T-helper 1 cell treated with Interleukin-12 subunit alpha and Interleukin-12 subunit beta and Interleukin-4 antibody, amounts not matched to agents 30 μg/mL and 1 μg/mL, for 36 hours (primary cell): Measurements from ENCODE around the gene TPD52L1.

Experiments used
- H3K27ac Mint-ChIP-seq: one replicate; pipeline ENCODE4 v1.8.0; 2021; ENCODE audit warnings: mild to moderate bottlenecking, mixed read lengths
- H3K27me3 Mint-ChIP-seq: one replicate; pipeline ENCODE4 v1.8.0; 2021; ENCODE audit warnings: low read depth, mixed read lengths
- H3K36me3 Mint-ChIP-seq: one replicate; pipeline ENCODE4 v1.8.0; 2021; ENCODE audit warnings: low read depth, mixed read lengths
- H3K4me1 Mint-ChIP-seq: one replicate; pipeline ENCODE4 v1.8.0; 2021; ENCODE audit warnings: low read depth, mixed read lengths
- H3K4me3 Mint-ChIP-seq: one replicate; pipeline ENCODE4 v1.8.0; 2021; ENCODE audit warnings: mild to moderate bottlenecking, moderate library complexity, mixed read lengths
- H3K9me3 Mint-ChIP-seq: one replicate; pipeline ENCODE4 v1.8.0; 2021; ENCODE audit warnings: mixed read lengths

The TPD52L1 gene

DNA sequence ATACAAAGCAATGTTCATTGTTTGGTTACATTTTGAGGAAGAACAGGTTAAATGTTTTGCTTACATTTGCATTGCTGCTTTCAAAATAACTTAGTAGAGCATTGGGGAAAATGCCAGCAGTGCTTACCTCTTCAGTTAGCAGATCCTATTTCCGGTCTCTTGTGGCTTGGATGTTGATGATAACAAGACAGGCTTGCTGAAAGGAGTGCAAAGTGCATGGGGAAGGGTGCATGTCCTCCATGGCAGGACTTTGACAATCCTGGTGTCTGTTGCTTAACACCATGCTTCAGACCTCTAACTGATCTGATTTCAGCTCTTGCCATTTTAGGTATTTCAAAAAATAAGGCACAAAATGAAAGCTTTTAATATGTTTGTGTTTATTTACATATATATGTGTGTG is 21.1 kb downstream of the TPD52L1 start:
- no peak overlapping the region for H3K4me3 Mint-ChIP-seq
- no peaks in the 10 kb centered on the region for H3K4me1 Mint-ChIP-seq
- H3K27ac Mint-ChIP-seq, result no peak overlapping the region
- no peaks in the 10 kb centered on the region for H3K9me3 Mint-ChIP-seq
- H3K36me3 Mint-ChIP-seq, result no peaks in the 10 kb centered on the region
- H3K27me3 Mint-ChIP-seq, result peaks cover 16% of the 10 kb centered on the region

DNA sequence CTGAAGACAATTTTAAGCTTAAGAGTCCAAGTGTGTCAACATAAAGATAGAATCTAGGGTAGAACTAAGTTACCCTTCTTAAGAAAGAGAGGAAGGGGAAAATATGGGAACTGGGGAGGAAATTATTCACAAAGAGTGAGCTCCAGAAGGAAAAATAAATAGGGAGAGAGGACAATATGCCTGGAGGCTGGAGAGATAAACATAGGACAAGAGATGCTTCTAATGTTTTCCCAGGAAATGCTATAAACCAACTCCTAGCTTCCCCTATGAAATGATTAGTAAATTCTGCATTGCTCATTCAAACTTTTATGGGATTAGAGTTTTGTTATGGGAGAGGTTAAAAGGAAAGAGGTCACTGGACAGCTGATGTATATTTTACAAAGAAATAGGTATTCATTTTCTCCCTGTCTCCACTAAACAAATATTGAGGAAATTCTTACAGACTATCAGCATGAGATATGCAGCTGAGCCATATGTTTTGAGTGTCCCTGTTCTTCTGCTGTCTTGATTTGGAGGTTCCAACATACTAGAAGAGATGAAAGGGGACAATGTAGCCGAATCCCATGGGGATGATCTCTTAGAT is 22.0 kb downstream of the TPD52L1 start:
- no peak overlapping the region for H3K4me3 Mint-ChIP-seq
- H3K27ac Mint-ChIP-seq, result no peak overlapping the region
- H3K27me3 Mint-ChIP-seq, result peaks cover 16% of the 10 kb centered on the region
- H3K36me3 Mint-ChIP-seq, result no peaks in the 10 kb centered on the region
- no peaks in the 10 kb centered on the region for H3K9me3 Mint-ChIP-seq
- no peaks in the 10 kb centered on the region for H3K4me1 Mint-ChIP-seq

DNA sequence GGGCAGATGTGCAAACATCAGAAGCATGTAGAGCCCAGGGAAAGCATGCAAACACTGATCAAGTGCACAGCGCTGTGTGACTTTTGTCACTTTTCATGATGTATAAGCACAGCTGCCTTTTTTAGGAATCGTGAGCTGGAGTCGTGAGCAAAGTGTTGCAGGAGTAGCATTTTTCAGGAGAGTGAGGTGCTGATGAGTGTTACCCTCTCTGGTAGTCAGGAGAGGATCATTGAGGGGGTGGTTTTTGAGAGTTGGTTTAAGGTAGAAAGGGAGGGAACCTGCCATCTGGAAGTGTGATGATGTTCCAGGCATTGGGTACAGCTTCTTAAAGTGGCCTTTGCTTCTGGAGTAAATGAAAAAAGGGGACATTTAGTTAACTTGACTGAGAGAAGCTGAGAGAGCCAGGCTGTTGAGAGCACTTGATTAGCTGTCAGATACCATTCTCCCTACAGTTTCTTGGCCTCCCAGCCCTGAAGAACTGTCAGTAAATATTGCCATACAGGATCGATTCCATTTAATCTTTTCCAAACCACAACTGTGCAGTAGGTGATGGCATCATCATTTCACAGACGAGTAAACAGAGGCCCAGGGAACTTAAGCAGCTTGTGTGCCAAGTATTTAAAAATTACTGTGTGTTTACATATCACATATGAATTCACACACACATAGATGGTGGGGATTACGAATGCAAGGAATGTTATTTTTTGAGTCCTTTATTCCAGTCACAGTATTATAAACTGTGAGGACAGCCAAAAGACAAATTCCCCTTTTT is 28.9 kb downstream of the TPD52L1 start:
- Mint-ChIP-seq H3K4me1 (no peaks in the 10 kb centered on the region), H3K27ac (no peak overlapping the region), H3K4me3 (no peak overlapping the region), H3K36me3 (no peaks in the 10 kb centered on the region), H3K9me3 (no peaks in the 10 kb centered on the region), H3K27me3 (peaks cover 10% of the 10 kb centered on the region)

DNA sequence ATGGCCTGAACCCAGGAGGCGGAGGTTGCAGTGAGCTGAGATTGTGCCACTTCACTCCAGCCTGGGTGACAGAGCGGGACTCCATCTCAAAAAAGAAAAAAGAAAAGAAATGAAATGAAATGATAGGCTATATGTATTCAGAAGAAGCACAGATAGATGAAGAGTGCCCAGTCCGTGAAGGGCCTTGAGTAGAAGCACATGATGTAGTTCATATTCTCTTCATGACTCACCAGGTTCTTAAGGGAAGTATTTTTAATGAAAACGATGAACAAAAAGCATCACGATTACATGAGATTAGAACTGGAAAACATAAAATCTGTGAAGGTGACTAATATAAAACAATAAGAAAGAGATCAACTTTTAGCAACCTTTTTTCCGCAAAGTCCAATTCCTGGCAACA is 29.8 kb downstream of the TPD52L1 start:
- Mint-ChIP-seq H3K9me3 (no peaks in the 10 kb centered on the region), H3K27ac (no peak overlapping the region), H3K4me3 (no peak overlapping the region), H3K27me3 (peaks cover 10% of the 10 kb centered on the region), H3K4me1 (no peaks in the 10 kb centered on the region), H3K36me3 (no peaks in the 10 kb centered on the region)

DNA sequence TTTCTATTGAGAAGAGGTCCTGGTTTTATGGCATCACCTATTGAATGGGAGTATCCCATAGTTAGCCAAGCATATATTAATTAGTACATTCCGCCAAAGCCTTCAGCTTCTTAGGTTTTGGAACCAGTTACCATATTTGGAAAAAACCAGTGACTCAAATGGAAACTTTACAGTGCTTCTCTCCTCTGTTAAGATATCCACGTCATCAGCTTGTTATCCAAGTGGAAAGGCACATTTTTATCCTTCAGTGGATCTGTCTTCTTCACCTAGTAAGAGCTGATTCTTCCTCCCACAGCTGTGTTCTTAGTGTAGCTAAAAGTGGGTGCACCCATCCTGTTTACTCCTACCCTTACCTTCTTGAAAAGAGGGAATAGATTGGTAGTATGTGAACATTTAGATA is 34.5 kb downstream of the TPD52L1 start:
- peaks cover 12% of the 10 kb centered on the region for H3K27me3 Mint-ChIP-seq
- H3K36me3 Mint-ChIP-seq, result no peaks in the 10 kb centered on the region
- H3K9me3 Mint-ChIP-seq, result no peaks in the 10 kb centered on the region
- no peak overlapping the region for H3K4me3 Mint-ChIP-seq
- no peak overlapping the region for H3K27ac Mint-ChIP-seq
- peaks cover 2% of the 10 kb centered on the region for H3K4me1 Mint-ChIP-seq

DNA sequence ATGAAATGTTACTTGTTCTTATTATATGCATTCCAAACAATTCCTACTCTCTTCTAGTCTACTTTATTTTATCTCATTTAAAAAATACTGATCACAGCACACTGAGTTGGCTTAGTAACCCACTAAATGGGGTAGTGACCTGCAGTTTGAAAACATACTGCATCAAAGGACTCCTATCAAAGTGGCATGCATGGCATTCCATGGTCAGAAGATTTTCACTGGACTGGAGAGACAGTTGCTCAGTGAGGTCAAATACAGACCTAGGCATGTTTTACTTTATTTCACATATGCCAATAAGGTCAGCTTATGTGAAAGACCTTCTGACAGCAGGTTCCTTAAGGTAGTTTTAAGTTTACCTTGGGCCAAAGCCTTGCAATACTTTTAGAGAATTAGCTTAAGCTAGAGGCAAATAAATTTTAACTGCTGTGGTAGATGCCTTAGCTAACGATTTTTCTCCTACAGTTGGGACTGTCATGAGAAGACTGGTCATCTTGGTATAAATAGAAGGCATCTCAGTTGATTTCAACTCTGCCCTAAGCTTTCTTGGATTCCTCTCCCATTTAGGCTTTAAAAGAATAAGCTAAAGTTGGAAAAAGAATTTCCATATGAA is 35.1 kb downstream of the TPD52L1 start:
- Mint-ChIP-seq H3K36me3 (no peaks in the 10 kb centered on the region), H3K4me1 (peaks cover 2% of the 10 kb centered on the region), H3K27me3 (peaks cover 6% of the 10 kb centered on the region), H3K4me3 (no peak overlapping the region), H3K9me3 (no peaks in the 10 kb centered on the region), H3K27ac (no peak overlapping the region)

DNA sequence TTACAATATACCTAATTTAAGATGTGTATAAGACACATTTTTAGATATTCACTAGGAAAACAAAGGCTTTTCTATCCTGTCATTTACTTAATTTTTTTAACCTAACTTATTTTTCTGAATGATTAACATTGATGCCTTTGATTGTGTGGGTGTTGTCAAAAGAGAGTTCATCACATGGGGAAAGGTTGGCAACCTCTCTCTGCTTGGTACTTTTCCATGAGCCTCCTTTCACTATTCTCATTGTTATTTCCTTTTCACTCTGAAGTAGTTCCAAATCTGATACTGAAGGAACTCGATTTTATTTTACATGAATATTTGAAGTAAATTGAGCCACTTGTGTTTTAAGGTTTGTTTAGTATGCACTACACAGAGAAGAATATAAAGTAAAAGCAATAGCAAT is 35.9 kb downstream of the TPD52L1 start:
- no peaks in the 10 kb centered on the region for H3K36me3 Mint-ChIP-seq
- peaks cover 6% of the 10 kb centered on the region for H3K27me3 Mint-ChIP-seq
- no peaks in the 10 kb centered on the region for H3K9me3 Mint-ChIP-seq
- H3K27ac Mint-ChIP-seq, result no peak overlapping the region
- no peak overlapping the region for H3K4me3 Mint-ChIP-seq
- peaks cover 2% of the 10 kb centered on the region for H3K4me1 Mint-ChIP-seq

DNA sequence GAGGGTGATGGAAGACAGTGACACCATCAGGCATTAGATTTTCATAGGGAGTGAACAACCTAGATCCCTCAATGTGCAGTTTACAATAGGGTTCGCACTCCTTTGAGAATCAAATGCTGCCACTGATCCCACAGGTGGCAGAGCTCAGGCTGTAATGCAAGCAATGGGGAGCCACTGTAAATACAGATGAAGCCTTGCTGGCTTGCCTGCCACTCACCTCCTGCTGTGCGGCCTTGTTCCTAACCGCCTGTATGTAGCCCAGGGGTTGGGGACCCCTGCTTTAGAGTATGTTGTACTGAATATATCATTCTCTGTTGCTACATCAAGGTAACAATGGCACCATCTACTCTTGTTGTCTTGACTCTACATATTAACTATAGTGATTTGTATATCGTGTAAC is 37.1 kb downstream of the TPD52L1 start:
- Mint-ChIP-seq H3K36me3 (no peaks in the 10 kb centered on the region), H3K4me3 (no peak overlapping the region), H3K27me3 (peaks cover 10% of the 10 kb centered on the region), H3K4me1 (peaks cover 2% of the 10 kb centered on the region), H3K27ac (no peak overlapping the region), H3K9me3 (no peaks in the 10 kb centered on the region)

DNA sequence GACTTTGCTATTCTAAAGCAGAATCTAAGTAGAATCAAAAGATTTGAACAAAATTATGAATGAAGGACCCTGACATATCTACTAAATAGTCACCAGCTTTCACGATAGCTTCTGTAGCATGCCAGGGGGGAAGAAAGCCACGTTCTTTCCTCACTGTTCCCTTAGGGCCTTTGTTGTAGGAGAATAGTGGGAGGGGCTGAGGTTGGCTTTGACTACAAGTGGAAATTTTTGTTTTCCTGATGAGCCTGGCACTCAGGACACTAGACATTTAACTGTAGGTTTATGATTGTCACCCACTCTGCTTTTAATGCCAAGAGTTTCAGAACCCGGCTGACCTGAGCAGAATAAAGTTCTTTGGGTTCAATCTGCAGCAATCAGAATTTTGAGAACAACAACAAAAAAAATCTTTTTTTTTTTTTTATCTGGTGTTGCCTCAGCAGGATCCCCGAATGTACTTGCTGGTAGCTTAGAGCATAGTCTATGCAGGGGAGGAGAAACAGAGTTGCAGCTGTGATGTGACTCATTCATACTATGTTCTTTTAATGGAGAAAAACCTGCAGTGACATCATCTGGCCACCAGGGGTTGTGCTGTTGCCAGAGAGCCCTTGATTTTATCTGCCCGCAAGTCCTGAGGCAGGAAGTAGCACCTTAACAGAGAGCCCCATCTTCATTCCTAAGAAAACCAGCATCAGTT is 38.5 kb downstream of the TPD52L1 start:
- peaks cover 10% of the 10 kb centered on the region for H3K27me3 Mint-ChIP-seq
- H3K27ac Mint-ChIP-seq, result no peak overlapping the region
- H3K4me1 Mint-ChIP-seq, result peaks cover 2% of the 10 kb centered on the region
- H3K36me3 Mint-ChIP-seq, result no peaks in the 10 kb centered on the region
- no peak overlapping the region for H3K4me3 Mint-ChIP-seq
- no peaks in the 10 kb centered on the region for H3K9me3 Mint-ChIP-seq

DNA sequence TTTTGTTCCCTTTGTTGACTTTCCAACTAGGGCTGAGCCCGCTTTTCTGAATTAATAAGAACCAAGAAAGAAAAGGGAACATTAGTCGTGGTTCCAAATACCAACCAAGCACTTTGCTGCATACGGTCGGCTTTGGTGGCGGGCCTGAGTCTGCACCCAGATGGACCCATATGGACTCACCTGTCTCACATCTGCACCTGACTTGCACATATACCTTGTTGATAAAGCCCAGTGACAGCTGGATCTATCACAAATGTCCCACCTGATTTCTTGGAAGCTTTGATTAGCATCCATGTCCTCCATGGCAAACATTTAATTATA is 39.0 kb downstream of the TPD52L1 start:
- no peaks in the 10 kb centered on the region for H3K36me3 Mint-ChIP-seq
- H3K27ac Mint-ChIP-seq, result no peak overlapping the region
- peaks cover 2% of the 10 kb centered on the region for H3K4me1 Mint-ChIP-seq
- H3K9me3 Mint-ChIP-seq, result no peaks in the 10 kb centered on the region
- H3K27me3 Mint-ChIP-seq, result peaks cover 10% of the 10 kb centered on the region
- no peak overlapping the region for H3K4me3 Mint-ChIP-seq

DNA sequence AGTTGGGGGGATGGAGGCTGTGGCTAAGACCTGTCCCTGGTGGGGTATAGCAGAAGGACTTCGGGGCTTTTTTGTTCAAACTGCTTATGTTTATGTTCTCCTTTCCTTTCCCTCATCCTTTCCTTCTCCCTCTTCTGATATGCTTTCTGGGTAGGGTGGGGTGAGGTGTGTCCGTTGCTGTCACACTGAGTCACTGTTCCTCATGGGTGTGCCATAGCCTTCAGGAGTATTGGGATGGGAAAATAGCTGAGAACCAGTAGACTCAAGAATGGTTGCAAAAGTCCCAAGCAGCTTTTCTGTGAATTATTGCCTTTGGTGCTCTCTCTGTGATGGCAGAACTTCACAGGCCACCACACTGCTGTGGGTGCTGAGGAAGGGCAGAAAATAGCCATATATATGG is 39.6 kb downstream of the TPD52L1 start:
- peaks cover 10% of the 10 kb centered on the region for H3K27me3 Mint-ChIP-seq
- no peaks in the 10 kb centered on the region for H3K36me3 Mint-ChIP-seq
- H3K9me3 Mint-ChIP-seq, result no peaks in the 10 kb centered on the region
- no peak overlapping the region for H3K4me3 Mint-ChIP-seq
- peaks cover 2% of the 10 kb centered on the region for H3K4me1 Mint-ChIP-seq
- H3K27ac Mint-ChIP-seq, result no peak overlapping the region

DNA sequence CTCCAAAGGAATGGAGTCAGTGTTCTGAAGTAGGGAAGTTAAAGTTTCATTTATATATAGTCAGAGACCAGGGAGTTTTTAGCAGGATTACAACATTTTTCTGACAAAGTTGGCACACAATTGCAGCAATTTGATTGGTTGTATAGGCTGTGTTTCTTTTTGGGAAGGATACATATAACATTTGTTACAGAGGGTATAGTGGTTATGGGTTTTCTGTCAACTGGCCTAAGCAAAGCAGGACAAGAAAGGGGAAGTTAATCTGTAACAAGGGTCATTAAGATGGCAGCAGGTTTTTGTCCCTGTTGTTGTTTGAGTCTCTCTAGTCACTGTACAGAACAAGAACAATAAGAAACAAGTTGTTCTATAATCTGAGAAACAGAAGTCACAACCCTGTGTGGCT is 41.4 kb downstream of the TPD52L1 start:
- Mint-ChIP-seq H3K4me1 (peaks cover 2% of the 10 kb centered on the region), H3K4me3 (no peak overlapping the region), H3K27ac (no peak overlapping the region), H3K36me3 (no peaks in the 10 kb centered on the region), H3K27me3 (peaks cover 10% of the 10 kb centered on the region), H3K9me3 (no peaks in the 10 kb centered on the region)

DNA sequence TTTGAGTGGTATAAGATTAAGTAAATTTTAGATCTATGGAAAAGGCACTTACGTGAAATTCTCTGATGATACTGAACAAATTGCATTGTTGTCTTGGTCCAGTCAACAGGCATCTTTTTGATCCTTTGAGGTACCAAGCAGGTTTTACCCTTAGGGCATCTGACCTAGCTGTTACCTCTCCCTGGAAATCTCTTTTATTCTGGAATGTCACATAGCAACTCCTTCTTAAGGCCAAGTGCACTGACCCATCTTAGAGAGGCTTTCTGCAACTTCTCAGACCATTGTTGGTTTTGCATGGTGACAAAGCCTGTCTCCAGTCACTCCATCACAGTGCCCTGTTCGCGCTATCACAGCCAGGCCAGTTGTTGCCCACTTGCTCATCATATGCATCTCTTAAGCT is 42.0 kb downstream of the TPD52L1 start:
- Mint-ChIP-seq H3K9me3 (no peaks in the 10 kb centered on the region), H3K27me3 (peaks cover 12% of the 10 kb centered on the region), H3K27ac (no peak overlapping the region), H3K36me3 (no peaks in the 10 kb centered on the region), H3K4me1 (peaks cover 2% of the 10 kb centered on the region), H3K4me3 (no peak overlapping the region)

DNA sequence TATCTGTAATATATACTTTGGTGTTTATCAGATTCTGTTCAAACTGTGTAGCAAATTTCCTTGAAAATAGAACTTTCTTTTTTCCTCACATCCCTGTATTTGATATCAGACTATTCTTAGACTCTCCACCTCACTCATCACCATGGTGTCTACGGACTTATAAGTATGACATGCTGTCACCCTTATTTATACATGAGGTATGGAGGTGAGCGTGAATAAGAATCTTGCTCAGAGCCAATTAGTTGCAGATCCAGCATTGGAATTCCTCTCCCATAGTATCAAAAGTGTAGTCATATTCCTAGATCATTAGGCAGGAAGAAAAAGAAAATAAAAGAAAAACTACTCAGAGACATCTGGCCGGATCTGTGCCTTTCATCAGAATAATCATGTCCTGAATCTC is 43.0 kb downstream of the TPD52L1 start:
- Mint-ChIP-seq H3K36me3 (no peaks in the 10 kb centered on the region), H3K27ac (no peak overlapping the region), H3K4me3 (no peak overlapping the region), H3K4me1 (peaks cover 2% of the 10 kb centered on the region), H3K27me3 (peaks cover 12% of the 10 kb centered on the region), H3K9me3 (no peaks in the 10 kb centered on the region)

DNA sequence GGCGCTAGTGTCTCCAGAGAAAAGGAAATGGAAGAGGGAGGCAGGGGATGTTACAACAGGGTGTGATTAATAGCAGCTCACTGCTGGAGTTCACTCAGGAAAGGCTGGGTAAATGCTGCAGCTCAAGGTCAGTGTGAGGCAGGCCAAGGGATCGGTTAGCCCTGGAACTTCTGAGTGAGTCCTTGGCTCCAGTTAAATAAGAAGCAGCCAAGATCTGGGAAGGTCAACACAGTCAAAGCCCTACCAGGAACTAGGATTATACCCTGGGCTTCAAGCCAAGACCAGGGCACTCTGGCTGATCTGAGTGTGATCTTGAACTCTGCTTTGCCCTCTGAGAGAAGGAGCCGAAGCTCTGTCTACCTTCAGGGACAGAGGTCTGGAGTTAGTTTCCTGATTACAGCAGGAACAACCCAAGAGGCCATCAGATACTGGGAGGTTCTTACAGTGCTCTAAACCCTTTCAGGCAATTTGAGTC is 44.3 kb downstream of the TPD52L1 start:
- no peaks in the 10 kb centered on the region for H3K36me3 Mint-ChIP-seq
- H3K9me3 Mint-ChIP-seq, result no peaks in the 10 kb centered on the region
- no peak overlapping the region for H3K27ac Mint-ChIP-seq
- H3K27me3 Mint-ChIP-seq, result peaks cover 18% of the 10 kb centered on the region
- no peaks in the 10 kb centered on the region for H3K4me1 Mint-ChIP-seq
- H3K4me3 Mint-ChIP-seq, result no peak overlapping the region
